SH-SY5Y (cell line): ENCODE results near the gene THBD.

ENCODE experiments used
- GATA2 ChIP-seq: IDR thresholded peaks from 2 replicates; pipeline ENCODE4 v1.6.1; 2011; ENCODE audit warnings: mild to moderate bottlenecking, low read depth, low read length
- GATA3 ChIP-seq: IDR thresholded peaks from 2 replicates; pipeline ENCODE4 v1.6.1; 2011; ENCODE audit warnings: low read depth, mild to moderate bottlenecking, low read length, moderate library complexity

- TF ChIP-seq GATA3 (no peak), GATA2 (no peak)
Measured at GRCh38 chr20:23061262-23061661, 11.8 kb upstream of the THBD start.
